Activated CD8-positive, alpha-beta T cell treated with anti-CD3 and anti-CD28 coated beads for 36 hours (primary cell): Measurements from ENCODE around the gene RBMS2. TPM values are rescaled to one million over a fixed set of nuclear protein-coding genes. Genes with fewer than 3 reads are reported as not detected.

Experiments used
- ATAC-seq: fragments of 200-7000 bp; cut with Tn5 transposase; one replicate; pipeline ENCODE4 v1.10.0; 2021; ENCODE audit warnings: mild to moderate bottlenecking, moderate library complexity
- CTCF ChIA-PET: fragments of 350-600 bp; sonication (Branson Sonifier 250); formaldehyde crosslinking; loops from one replicate; lab custom pipeline; 2021; ENCODE audit warnings: antibody characterized with exemption; lab: Charles Lee
- POLR2A ChIA-PET: fragments of 350-600 bp; sonication (Branson Sonifier 250); formaldehyde crosslinking; loops from one replicate; lab custom pipeline; 2021; ENCODE audit warnings: antibody characterized with exemption; lab: Charles Lee
- DNase-seq: peaks from one replicate; pipeline ENCODE4 v3.0.0-alpha.2; 2020
- H3K27ac Mint-ChIP-seq: one replicate; pipeline ENCODE4 v1.8.0; 2021; ENCODE audit warnings: mild to moderate bottlenecking, mixed read lengths
- H3K27me3 Mint-ChIP-seq: one replicate; pipeline ENCODE4 v1.8.0; 2021; ENCODE audit warnings: mixed read lengths
- H3K36me3 Mint-ChIP-seq: one replicate; pipeline ENCODE4 v1.8.0; 2021; ENCODE audit warnings: low read depth, mixed read lengths
- H3K4me1 Mint-ChIP-seq: one replicate; pipeline ENCODE4 v1.8.0; 2021; ENCODE audit warnings: low read depth, mixed read lengths
- H3K4me3 Mint-ChIP-seq: one replicate; pipeline ENCODE4 v1.8.0; 2021; ENCODE audit warnings: mild to moderate bottlenecking, moderate library complexity, mixed read lengths
- H3K9me3 Mint-ChIP-seq: one replicate; pipeline ENCODE4 v1.8.0; 2021; ENCODE audit warnings: mixed read lengths
- CTCF ChIP-seq: fragments of 200-600 bp; IDR thresholded peaks from one replicate; pipeline ENCODE4 v1.8.0; 2022; ENCODE audit warnings: antibody characterized with exemption, mild to moderate bottlenecking
- intact Hi-C: fragments of 100-400 bp; cut with micrococcal nuclease; formaldehyde crosslinking; loops from one replicate; pipeline ENCODE4 v1.10.0; 2022
- total RNA-seq, 2 experiments: library from RNA; stranded (reverse); gene quantifications; one replicate each; pipeline ENCODE4 v1.2.3, GENCODE V29; 2021

Gene RBMS2
- total RNA-seq, 2 experiments from 2014 or later, result 2.8 to 3.1 TPM

GRCh38 chr12:56477521-56478225 lies 43.9 kb upstream of the RBMS2 start:
- peaks cover 15% of the 10 kb centered on the region for H3K4me1 Mint-ChIP-seq
- no peak for DNase-seq
- ATAC-seq, result no peak
- peaks cover 2% of the 10 kb centered on the region for H3K36me3 Mint-ChIP-seq
- no peaks in the 10 kb centered on the region for H3K27me3 Mint-ChIP-seq
- H3K9me3 Mint-ChIP-seq, result no peaks in the 10 kb centered on the region
- CTCF ChIA-PET, result interaction anchor here (0.6 kb wide), 1 partner anchor 103 kb away, joined by 4 read pairs; no protein-coding TSS in a partner anchor
- no peak overlapping the region for H3K4me3 Mint-ChIP-seq
- intact Hi-C loops, result no loop called here
- no peak overlapping the region for H3K27ac Mint-ChIP-seq
- POLR2A ChIA-PET, result interaction anchor here (1.1 to 2.9 kb wide), 2 partner anchors 9 to 18 kb away, joined by 4 to 9 read pairs; partner anchors contain the start of gene SPRYD4
- TF ChIP-seq CTCF, result no peak

DNA sequence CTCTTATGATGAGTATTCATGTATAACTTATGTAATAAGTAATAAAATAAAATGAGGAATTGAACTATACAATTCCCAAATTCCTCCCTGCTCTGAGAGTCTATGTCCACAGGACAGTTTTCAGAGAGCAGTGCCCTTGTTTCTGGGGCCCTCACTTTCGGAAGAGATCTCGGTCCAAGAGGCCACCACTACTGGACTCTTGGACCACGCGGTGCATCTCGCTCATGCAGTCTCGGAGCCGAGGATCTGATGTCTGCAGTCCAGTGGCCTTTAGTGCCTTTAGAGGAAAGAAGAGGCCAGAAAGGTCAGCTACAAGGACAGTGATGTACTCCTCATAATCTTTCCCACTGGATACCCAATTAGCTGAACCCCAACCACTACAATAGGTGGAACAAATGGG lies 42.0 kb upstream of the RBMS2 start:
- CTCF ChIA-PET, result interaction anchor here (1.0 to 1.5 kb wide), 2 partner anchors 11 to 17 kb away, joined by 3 to 4 read pairs; partner anchors contain the start of gene SPRYD4
- Mint-ChIP-seq H3K27me3 (no peaks in the 10 kb centered on the region), H3K27ac (no peak overlapping the region), H3K4me1 (peaks cover 11% of the 10 kb centered on the region), H3K36me3 (no peaks in the 10 kb centered on the region), H3K4me3 (no peak overlapping the region), H3K9me3 (no peaks in the 10 kb centered on the region)
- TF ChIP-seq CTCF, result no peak
- intact Hi-C loops, result no loop called here
- ATAC-seq, result no peak
- no peak for DNase-seq
- POLR2A ChIA-PET, result interaction anchor here (2.9 kb wide), 1 partner anchor 11 kb away, joined by 9 read pairs; the partner anchor contains the start of gene SPRYD4

DNA sequence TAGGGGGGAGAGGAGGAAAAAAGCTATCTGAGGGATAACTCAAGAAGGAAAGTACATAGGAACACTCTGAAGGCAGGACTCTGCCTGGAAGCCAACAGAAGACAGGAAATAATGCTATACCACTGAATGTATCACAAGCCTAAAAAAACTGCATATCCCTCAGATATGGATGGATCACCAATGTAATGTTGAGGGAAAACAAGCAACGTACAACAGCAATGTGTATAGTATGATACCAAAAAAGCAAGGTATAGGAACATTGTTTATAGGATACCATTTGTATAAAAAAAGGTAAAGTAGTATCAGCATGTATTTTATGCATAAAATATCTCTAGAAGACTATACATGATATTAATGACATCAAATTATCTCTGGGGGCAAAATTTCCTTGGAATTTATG lies 37.1 kb upstream of the RBMS2 start:
- no peak overlapping the region for H3K4me3 Mint-ChIP-seq
- H3K9me3 Mint-ChIP-seq, result peaks cover 5% of the 10 kb centered on the region
- peaks cover 3% of the 10 kb centered on the region for H3K36me3 Mint-ChIP-seq
- DNase-seq (no peak), ATAC-seq (no peak)
- CTCF ChIA-PET, result interaction anchor here (1.2 to 1.8 kb wide), 3 partner anchors 11 to 110 kb away, joined by 5 to 6 read pairs (median 5); no protein-coding TSS in a partner anchor
- no peak for TF ChIP-seq CTCF
- peaks cover 16% of the 10 kb centered on the region for H3K27me3 Mint-ChIP-seq
- no peak overlapping the region for H3K27ac Mint-ChIP-seq
- intact Hi-C loops, result no loop called here
- POLR2A ChIA-PET, result interaction anchor here (1.1 kb wide), 1 partner anchor 14 kb away, joined by 3 read pairs; no protein-coding TSS in a partner anchor
- peaks cover 27% of the 10 kb centered on the region for H3K4me1 Mint-ChIP-seq

DNA sequence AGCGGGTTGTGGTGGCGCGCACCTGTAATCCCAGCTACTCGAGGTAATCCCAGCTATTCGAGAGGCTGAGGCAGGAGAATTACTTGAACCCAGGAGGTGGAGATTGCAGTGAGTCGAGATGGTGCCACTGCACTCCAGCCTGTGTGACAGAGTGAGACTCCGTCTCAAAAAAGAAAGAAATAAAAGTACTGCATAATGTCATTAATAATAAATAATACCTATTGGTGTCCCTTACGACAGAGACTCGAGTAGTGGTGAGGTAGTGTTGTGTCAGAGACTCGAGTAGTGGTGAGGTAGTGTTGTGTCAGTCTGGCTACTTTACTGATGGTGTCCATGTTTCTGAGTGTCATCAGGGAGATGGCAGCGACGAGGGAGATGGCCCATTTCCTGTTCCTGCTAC lies 34.9 kb upstream of the RBMS2 start:
- peaks cover 16% of the 10 kb centered on the region for H3K4me1 Mint-ChIP-seq
- CTCF ChIA-PET, result no interaction called here
- H3K36me3 Mint-ChIP-seq, result peaks cover 3% of the 10 kb centered on the region
- DNase-seq (no peak), ATAC-seq (no peak)
- no peak overlapping the region for H3K27ac Mint-ChIP-seq
- no peak for TF ChIP-seq CTCF
- peaks cover 5% of the 10 kb centered on the region for H3K9me3 Mint-ChIP-seq
- intact Hi-C loops, result no loop called here
- POLR2A ChIA-PET, result no interaction called here
- H3K4me3 Mint-ChIP-seq, result no peak overlapping the region
- peaks cover 27% of the 10 kb centered on the region for H3K27me3 Mint-ChIP-seq
